GOT3 (cell line): ENCODE results near the gene TM4SF20.

Experiments used
- DNase-seq: peaks from one replicate; lab custom pipeline; 2025; ENCODE audit warnings: mixed read lengths; lab: John Stamatoyannopoulos, UW

TM4SF20 gene

GRCh38 chr2:227379095-227379494 is at the start of gene TM4SF20:
TSS of gene TM4SF20 (minus strand) at chr2:227379306. CDS start at chr2:227379268, 38 bp downstream.
- no peak for DNase-seq

- no peak for DNase-seq
Observed at GRCh38 chr2:227428731-227429285, 49.7 kb upstream of the TM4SF20 start.

- no peak for DNase-seq
Observed at GRCh38 chr2:227423656-227424499, 44.8 kb upstream of the TM4SF20 start.

- no peak for DNase-seq
Observed at GRCh38 chr2:227420087-227421052, 41.3 kb upstream of the TM4SF20 start.

GRCh38 chr2:227416701-227417100 is 37.6 kb upstream of the TM4SF20 start:
- no peak for DNase-seq

- DNase-seq: no peak
Observed at GRCh38 chr2:227415538-227416424, 36.7 kb upstream of the TM4SF20 start.

- no peak for DNase-seq
Observed at GRCh38 chr2:227414846-227415245, 35.7 kb upstream of the TM4SF20 start.

- no peak for DNase-seq
Observed at GRCh38 chr2:227413371-227413770, 34.3 kb upstream of the TM4SF20 start.

- DNase-seq: no peak
Observed at GRCh38 chr2:227412877-227413276, 33.8 kb upstream of the TM4SF20 start.

GRCh38 chr2:227411990-227412350 is 32.9 kb upstream of the TM4SF20 start:
- DNase-seq: no peak

GRCh38 chr2:227411320-227411989 is 32.3 kb upstream of the TM4SF20 start:
- no peak for DNase-seq

GRCh38 chr2:227410191-227410590 is 31.1 kb upstream of the TM4SF20 start:
- DNase-seq: no peak

- DNase-seq: no peak
Observed at GRCh38 chr2:227407591-227408151, 28.6 kb upstream of the TM4SF20 start.

- peak; percentile 37 for DNase-seq
Observed at GRCh38 chr2:227406177-227407031, 27.3 kb upstream of the TM4SF20 start.

GRCh38 chr2:227404585-227405271 is 25.6 kb upstream of the TM4SF20 start:
- DNase-seq: no peak

- no peak for DNase-seq
Observed at GRCh38 chr2:227402959-227403358, 23.9 kb upstream of the TM4SF20 start.

- DNase-seq: no peak
Observed at GRCh38 chr2:227402321-227402720, 23.2 kb upstream of the TM4SF20 start.

GRCh38 chr2:227401550-227401949 is 22.4 kb upstream of the TM4SF20 start:
- no peak for DNase-seq
